Glomerular visceral epithelial cell (primary cell): ENCODE results near the gene SLC4A3.
"Not testable (repeated sequence)": the region's sequence is repeated elsewhere in the genome, so short reads cannot be mapped to it uniquely, and the experiment has no call there.

Experiments
- DNase-seq: peaks from one replicate; pipeline ENCODE4 v3.0.0-alpha.2; 2016; ENCODE audit errors: extremely low spot score

SLC4A3 gene

GRCh38 chr2:219680958-219681693 is 53.7 kb downstream of the SLC4A3 start:
- DNase-seq: no peak

- DNase-seq: no peak
These were observed 54.4 kb downstream of the SLC4A3 start for GRCh38 chr2:219681694-219682300.

GRCh38 chr2:219683474-219683873 is 56.0 kb downstream of the SLC4A3 start:
- not testable (repeated sequence) for DNase-seq

- peak; percentile 78 for DNase-seq
These were observed 57.6 kb downstream of the SLC4A3 start for GRCh38 chr2:219684721-219685689.

GRCh38 chr2:219687272-219687671 is 59.8 kb downstream of the SLC4A3 start:
- no peak for DNase-seq

GRCh38 chr2:219687882-219688559 is 60.6 kb downstream of the SLC4A3 start:
- peak; percentile 13 for DNase-seq

- peak; percentile 92 for DNase-seq
These were observed 61.4 kb downstream of the SLC4A3 start for GRCh38 chr2:219688560-219689445.

GRCh38 chr2:219689676-219690628 is 62.5 kb downstream of the SLC4A3 start:
- peak; percentile 77 for DNase-seq

- DNase-seq: no peak
These were observed 64.1 kb downstream of the SLC4A3 start for GRCh38 chr2:219691571-219691970.
